Measurements from ENCODE around the gene GRID2IP. TPM values are rescaled to one million over a fixed set of nuclear protein-coding genes. Genes with fewer than 3 reads are reported as not detected.

Gene GRID2IP
- total RNA-seq, 3 donors from 2014 or later (not counting 1 experiment from before 2014, with no cell fraction given), result 0.39 to 0.45 (median 0.40) TPM

DNA sequence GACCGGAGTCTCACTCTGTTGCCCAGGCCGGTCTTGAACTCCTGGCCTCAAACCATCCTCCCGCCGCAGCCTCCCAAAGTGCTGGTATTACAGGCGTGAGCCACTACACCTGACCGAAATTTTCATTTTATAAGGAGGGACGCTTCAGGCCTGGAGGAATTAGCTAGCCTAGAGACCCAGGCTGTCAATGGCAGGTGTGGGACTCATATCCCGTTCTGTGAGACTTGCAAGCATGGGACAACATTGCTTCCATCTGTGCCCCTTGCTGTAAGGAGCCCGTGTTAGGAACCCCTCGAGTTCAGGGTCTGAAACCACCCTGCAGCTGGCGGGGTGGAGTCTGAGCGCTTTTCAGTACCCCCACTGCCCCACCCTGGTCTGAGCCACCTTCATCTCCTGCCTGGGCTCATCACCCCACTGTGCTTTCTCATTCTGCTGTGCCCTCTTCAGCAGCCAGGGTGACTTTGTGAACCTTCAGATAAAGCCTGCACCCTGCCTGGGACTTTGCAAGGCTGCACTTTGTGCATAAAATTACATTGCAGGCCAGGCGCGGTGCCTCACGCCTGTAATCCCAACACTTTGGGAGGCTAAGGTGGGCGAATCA is 102.2 kb downstream of the GRID2IP start:
- Histone ChIP-seq H3K36me3 (ENCODE audit: control insufficient read depth, insufficient read depth, low read length) (peaks cover 9% of the 10 kb centered on the region), H3K9me3 (ENCODE audit: control insufficient read depth, insufficient read depth, low read length) (no peaks in the 10 kb centered on the region), H3K4me3 (ENCODE audit: low read length) (no peak overlapping the region), H3K27me3 (ENCODE audit: control insufficient read depth, insufficient read depth, low read length) (no peaks in the 10 kb centered on the region), H3K27ac (ENCODE audit: low read length) (no peak overlapping the region), H3K4me1 (ENCODE audit: control insufficient read depth, insufficient read depth, low read length) (peaks cover 19% of the 10 kb centered on the region)
- H3K4me3 Mint-ChIP-seq, result peak overlapping the region; percentile 60
- H3K36me3 Mint-ChIP-seq, result no peaks in the 10 kb centered on the region
- H3K4me1 Mint-ChIP-seq, result peaks cover 20 to 27% of the 10 kb centered on the region in 2 donors
- 90% methylated on average over 16 of the region's 16 CpGs for WGBS (ENCODE audit: insufficient coverage)
- peak overlapping the region; percentile 43 to 95 for H3K27ac Mint-ChIP-seq
- no peaks in the 10 kb centered on the region for H3K27me3 Mint-ChIP-seq (ENCODE audit: low read depth in 2 of 2)
- no peaks in the 10 kb centered on the region for H3K9me3 Mint-ChIP-seq
- TF ChIP-seq CTCF (IDR thresholded peaks at IDR 0.05), result no peak
- intact Hi-C loops (cut with micrococcal nuclease), result no loop called here
- DNase-seq, result peak in 1 of 2 donors; percentile 20
- no peak for ATAC-seq

GRCh38 chr7:6447581-6448199 is 103.6 kb downstream of the GRID2IP start, which contains the start of gene DAGLB:
TSS of gene DAGLB (minus strand) at chr7:6447954. CDS start at chr7:6447842, 112 bp downstream.
- no peaks in the 10 kb centered on the region for H3K36me3 Mint-ChIP-seq
- H3K9me3 ChIP-seq (ENCODE audit: control insufficient read depth, insufficient read depth, low read length), result no peaks in the 10 kb centered on the region
- peaks cover 19% of the 10 kb centered on the region for H3K4me1 ChIP-seq (ENCODE audit: control insufficient read depth, insufficient read depth, low read length)
- H3K36me3 ChIP-seq (ENCODE audit: control insufficient read depth, insufficient read depth, low read length), result peaks cover 9% of the 10 kb centered on the region
- TF ChIP-seq CTCF (IDR thresholded peaks at IDR 0.05), result no peak
- under 1% methylated on average over 60 of the region's 61 CpGs for WGBS (ENCODE audit: insufficient coverage)
- no peaks in the 10 kb centered on the region for H3K9me3 Mint-ChIP-seq
- no peaks in the 10 kb centered on the region for H3K27me3 Mint-ChIP-seq (ENCODE audit: low read depth in 2 of 2)
- no peaks in the 10 kb centered on the region for H3K27me3 ChIP-seq (ENCODE audit: control insufficient read depth, insufficient read depth, low read length)
- peak within 1 kb of the TSS; percentile 95 for H3K27ac Mint-ChIP-seq
- ATAC-seq (peak; percentile 80 to 90 (median 83)), DNase-seq (peak; percentile 96 to 100)
- peak within 1 kb of the TSS; percentile 72 for H3K27ac ChIP-seq (ENCODE audit: low read length)
- H3K4me3 Mint-ChIP-seq, result peak within 1 kb of the TSS; percentile 94
- intact Hi-C loops (cut with micrococcal nuclease), result no loop called here
- peaks cover 20 to 32% of the 10 kb centered on the region in 2 donors for H3K4me1 Mint-ChIP-seq
- peak within 1 kb of the TSS; percentile 89 for H3K4me3 ChIP-seq (ENCODE audit: low read length)

Other genes starting within 250 kb of the GRID2IP start
- gene FAM220A, start 202.5 kb downstream of the GRID2IP start, total RNA-seq, result 10 to 100 TPM in 1 of 3 donors, 1 to 10 TPM in 2; 5.6 to 10.1 (median 6.8) TPM
- gene RAC1, start 176.9 kb downstream of the GRID2IP start, total RNA-seq, result 100 to 1,000 TPM; 101 to 122 (median 112) TPM
- gene DAGLB, start 103.5 kb downstream of the GRID2IP start, total RNA-seq, result 10 to 100 TPM; 20.3 to 25.6 (median 25.2) TPM
- gene KDELR2, start 67.3 kb downstream of the GRID2IP start, total RNA-seq, result 10 to 100 TPM; 56.2 to 60.2 (median 58.5) TPM
- 10 to 100 TPM; 29.4 to 37.6 (median 35.3) TPM for gene ZDHHC4, start 26.0 kb upstream of the GRID2IP start, total RNA-seq
- 10 to 100 TPM; 47.5 to 70.1 (median 60.7) TPM for gene INTS15, start 38.6 kb upstream of the GRID2IP start, total RNA-seq
- gene ZNF853, start 64.1 kb upstream of the GRID2IP start, total RNA-seq, result 10 to 100 TPM in 1 of 3 donors, 1 to 10 TPM in 2; 6.5 to 12.0 (median 9.7) TPM
- 10 to 100 TPM; 46.2 to 59.6 (median 49.5) TPM for gene ZNF316, start 85.9 kb upstream of the GRID2IP start, total RNA-seq
- gene ZNF12, start 155.5 kb upstream of the GRID2IP start, total RNA-seq, result 10 to 100 TPM; 27.5 to 38.4 (median 28.1) TPM
- under 1 TPM; 0.12 to 0.54 (median 0.33) TPM for gene RSPH10B2, start 202.6 kb upstream of the GRID2IP start, total RNA-seq

Data from natural killer cell (primary cell).